CD4-positive, alpha-beta T cell treated with Interleukin-17A for 4 hours (primary cell): Measurements from ENCODE around the gene AEBP1.

Experiments
- DNase-seq: peaks from one replicate; pipeline ENCODE4 v3.0.0-alpha.2; 2020; ENCODE audit warnings: mixed read lengths

The AEBP1 gene

GRCh38 chr7:44106311-44107065 lies 2.3 kb downstream of the AEBP1 start:
- no peak for DNase-seq

DNA sequence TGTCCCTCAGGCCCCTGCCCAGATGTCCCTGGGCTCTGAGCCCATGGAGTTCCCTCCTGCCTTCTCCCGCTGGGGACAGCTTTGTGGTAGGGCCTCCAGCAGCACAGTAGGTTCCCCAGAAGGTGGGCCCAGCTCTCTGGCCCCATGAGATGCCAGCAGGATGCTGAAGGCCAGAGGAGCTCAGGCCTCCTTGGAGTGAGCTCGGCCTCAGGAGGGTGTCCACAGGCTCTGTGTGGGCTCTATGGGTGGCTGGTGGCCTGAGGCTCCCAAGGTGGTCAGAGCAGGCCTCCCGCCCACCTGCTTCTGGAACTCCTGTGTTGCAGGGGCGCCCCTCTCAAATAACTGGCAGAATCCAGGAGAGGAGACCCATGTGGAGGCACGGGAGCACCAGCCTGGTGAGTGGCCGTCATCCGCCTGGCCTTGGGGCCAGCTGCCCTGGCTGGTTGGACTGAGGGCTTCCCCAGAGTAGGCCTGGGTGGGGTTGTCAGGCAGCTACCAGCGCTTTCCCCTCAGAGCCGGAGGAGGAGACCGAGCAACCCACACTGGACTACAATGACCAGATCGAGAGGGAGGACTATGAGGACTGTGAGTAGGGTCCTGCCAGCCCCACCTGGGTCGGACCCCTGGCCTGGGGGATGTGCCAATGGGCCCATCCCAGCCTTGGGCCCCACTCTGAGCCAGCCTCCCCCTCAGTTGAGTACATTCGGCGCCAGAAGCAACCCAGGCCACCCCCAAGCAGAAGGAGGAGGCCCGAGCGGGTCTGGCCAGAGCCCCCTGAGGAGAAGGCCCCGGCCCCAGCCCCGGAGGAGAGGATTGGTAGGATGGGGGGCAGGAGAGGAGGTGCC lies 3.2 kb downstream of the AEBP1 start:
- DNase-seq: no peak

DNA sequence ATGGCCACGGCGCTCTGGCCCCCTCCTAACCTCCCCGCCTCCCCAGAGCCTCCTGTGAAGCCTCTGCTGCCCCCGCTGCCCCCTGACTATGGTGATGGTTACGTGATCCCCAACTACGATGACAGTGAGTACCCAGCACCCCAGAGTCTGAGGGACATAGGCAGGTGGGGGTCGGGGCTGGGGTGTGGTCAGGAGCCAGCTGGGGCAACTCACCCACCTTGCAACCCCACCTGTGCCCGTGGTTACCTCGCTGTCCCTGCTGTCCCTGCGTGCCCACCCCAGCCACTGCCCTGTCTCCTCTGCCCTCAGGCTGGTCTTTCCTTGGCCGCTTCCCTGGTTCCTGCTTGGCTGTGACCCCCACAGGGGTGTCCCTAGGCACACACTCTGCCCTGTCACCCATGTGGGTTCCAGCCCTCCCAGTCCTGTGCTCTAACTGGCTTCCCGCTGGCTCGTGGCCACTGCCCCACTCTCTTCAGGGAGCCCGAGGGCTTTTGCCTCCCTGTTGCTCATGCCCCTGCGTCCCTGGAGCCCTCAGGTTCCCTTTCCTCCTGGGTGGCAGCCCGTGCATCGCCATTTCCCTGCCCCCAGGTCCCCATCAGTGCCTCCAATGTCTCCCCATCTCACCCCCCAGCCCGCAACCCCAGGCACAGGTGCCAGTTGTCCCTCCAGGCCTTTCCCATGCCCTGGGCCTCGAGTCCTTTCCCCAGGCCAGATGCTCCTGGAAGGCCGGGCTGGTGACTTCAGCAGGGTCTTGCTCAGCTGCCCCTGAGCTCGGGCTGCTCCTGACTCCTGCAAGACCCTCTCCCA lies 4.0 kb downstream of the AEBP1 start:
- no peak for DNase-seq

- DNase-seq: no peak
These were observed 4.9 kb downstream of the AEBP1 start for GRCh38 chr7:44108768-44109750.

DNA sequence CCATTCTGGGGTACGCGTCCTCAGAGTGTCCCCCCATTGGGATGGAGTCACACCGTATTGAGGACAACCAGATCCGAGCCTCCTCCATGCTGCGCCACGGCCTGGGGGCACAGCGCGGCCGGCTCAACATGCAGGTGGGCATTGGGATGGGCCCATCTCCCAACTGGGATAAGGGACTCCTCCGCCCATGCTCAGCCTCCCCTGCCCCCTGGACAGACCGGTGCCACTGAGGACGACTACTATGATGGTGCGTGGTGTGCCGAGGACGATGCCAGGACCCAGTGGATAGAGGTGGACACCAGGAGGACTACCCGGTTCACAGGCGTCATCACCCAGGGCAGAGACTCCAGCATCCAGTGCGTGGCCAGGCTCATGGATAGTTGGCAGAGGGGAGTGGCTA lies 5.8 kb downstream of the AEBP1 start:
- no peak for DNase-seq

- DNase-seq: no peak
These were observed 6.8 kb downstream of the AEBP1 start for GRCh38 chr7:44110719-44111635.

- no peak for DNase-seq
These were observed 7.6 kb downstream of the AEBP1 start for GRCh38 chr7:44111761-44112160.

DNA sequence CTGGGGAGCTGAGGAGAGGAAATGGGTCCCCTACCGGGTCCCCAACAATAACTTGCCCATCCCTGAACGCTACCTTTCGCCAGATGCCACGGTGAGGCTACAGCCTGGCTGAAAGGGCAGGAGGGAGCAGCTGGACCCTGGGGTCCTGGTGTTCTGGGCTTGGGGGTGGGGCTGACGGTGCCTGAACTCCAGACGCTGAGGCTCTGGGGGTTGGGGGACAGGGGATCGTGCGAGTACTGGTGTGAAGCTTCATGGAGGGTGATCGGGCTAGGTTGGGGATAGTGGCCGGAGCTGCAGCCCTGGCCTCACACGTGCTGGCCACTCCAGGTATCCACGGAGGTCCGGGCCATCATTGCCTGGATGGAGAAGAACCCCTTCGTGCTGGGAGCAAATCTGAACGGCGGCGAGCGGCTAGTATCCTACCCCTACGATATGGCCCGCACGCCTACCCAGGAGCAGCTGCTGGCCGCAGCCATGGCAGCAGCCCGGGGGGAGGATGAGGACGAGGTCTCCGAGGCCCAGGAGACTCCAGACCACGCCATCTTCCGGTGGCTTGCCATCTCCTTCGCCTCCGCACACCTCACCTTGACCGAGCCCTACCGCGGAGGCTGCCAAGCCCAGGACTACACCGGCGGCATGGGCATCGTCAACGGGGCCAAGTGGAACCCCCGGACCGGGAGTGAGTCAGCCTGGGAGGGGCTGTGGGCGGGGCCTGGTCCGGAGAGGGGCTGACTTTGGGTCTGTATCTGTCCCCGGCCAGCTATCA lies 8.3 kb downstream of the AEBP1 start:
- DNase-seq: no peak

GRCh38 chr7:44112997-44113763 lies 9.0 kb downstream of the AEBP1 start:
- DNase-seq: no peak

DNA sequence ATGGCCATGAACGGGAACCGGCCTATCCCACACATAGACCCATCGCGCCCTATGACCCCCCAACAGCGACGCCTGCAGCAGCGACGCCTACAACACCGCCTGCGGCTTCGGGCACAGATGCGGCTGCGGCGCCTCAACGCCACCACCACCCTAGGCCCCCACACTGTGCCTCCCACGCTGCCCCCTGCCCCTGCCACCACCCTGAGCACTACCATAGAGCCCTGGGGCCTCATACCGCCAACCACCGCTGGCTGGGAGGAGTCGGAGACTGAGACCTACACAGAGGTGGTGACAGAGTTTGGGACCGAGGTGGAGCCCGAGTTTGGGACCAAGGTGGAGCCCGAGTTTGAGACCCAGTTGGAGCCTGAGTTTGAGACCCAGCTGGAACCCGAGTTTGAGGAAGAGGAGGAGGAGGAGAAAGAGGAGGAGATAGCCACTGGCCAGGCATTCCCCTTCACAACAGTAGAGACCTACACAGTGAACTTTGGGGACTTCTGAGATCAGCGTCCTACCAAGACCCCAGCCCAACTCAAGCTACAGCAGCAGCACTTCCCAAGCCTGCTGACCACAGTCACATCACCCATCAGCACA lies 9.7 kb downstream of the AEBP1 start:
- no peak for DNase-seq

- no peak for DNase-seq
These were observed 10.6 kb downstream of the AEBP1 start for GRCh38 chr7:44114586-44115310.

GRCh38 chr7:44116087-44116788 lies 12.1 kb downstream of the AEBP1 start:
- no peak for DNase-seq

DNA sequence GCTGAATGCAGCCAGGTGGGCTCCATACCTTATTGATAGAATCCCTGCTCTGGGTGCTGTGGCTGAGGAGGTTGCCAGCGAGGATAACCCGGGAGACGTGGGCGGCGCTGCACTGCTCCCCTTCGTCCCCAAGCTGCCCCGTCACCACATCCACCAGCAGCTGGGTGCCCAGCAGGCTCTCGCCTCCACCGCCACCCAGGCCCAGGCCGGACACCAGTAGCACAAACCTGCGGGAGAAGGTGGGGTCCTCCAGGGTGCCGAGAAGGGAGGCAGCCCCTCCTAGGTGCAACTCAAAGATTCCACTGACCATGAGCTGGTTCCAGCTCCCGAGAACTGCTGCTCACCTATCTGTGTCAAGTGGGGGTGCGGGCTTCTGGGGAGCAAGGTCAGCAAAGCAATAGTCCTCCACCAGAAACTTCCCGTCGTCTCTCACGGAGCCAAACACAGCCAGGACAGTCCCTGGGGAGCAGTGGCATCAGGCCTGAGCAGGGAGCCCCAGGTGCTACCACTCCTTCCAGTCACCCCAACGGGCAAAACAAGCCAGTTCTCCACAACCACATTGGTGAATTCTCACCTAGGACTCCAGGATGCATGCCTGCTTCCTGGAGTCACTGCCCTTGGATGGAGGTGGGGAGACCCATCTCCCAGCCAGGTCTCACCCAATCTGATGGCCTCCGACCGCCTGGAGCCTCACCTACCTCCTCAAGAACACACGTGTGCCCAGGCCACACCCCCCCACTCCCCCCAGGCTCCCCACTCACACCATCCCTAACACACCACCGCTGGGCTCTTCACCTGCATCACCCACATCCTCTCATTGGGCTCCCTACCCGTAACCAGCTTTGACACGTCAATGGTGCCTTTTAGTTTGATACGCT lies 12.9 kb downstream of the AEBP1 start:
- DNase-seq: no peak

- DNase-seq: no peak
These were observed 13.8 kb downstream of the AEBP1 start for GRCh38 chr7:44117801-44118429.

DNA sequence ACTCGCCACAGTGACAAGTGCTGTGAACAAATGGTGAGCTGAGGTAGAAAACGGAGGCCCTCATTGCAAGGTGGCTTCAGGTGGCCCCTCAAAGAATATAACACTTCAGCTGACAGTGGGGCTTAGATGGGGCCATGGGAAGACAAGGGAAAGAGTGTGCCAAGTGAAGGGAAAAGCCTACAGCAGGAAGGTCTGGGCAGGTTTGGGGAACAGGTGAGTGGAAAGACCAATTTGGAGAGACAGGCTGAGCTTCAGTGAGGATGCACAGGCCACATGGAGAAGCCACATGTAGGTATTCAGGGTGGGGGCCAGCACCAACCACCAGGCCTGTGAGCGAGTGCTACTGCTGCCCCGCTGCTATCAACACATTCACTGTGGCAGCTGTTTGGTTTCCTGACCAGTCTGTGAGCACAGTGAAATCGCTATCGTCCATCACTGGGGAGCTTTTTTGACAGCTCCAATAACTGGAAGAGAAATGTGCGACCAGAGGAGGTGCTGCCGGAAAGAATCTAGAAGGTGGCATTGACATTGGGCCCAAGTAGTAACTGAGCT lies 15.8 kb downstream of the AEBP1 start:
- no peak for DNase-seq

GRCh38 chr7:44120395-44120794 lies 16.2 kb downstream of the AEBP1 start:
- DNase-seq: no peak
